Duodenal mucosa (tissue), 2 donors: ENCODE results near the gene HBZ.
A peak's percentile ranks its signal among the peaks of the same experiment; 100 is the strongest.
"Not testable (repeated sequence)": the region's sequence is repeated elsewhere in the genome, so short reads cannot be mapped to it uniquely, and the experiment has no call there.

ENCODE experiments used
- H3K27ac ChIP-seq: one replicate; pipeline ENCODE4 v1.7.0; 2013; ENCODE audit warnings: low read depth, low read length
- H3K27me3 ChIP-seq, 2 donors: one replicate each; pipeline ENCODE4 v1.7.0; 2013; ENCODE audit warnings: low read length in 2 of 2, control low read depth in 1 of 2; ENCODE audit not compliant: insufficient read depth in 2 of 2, control insufficient read depth in 1 of 2
- H3K36me3 ChIP-seq, 2 donors: one replicate each; pipeline ENCODE4 v1.7.0; 2013; ENCODE audit warnings: low read length in 2 of 2, control low read depth in 1 of 2; ENCODE audit not compliant: insufficient read depth in 2 of 2, control insufficient read depth in 1 of 2
- H3K4me1 ChIP-seq, 2 donors: one replicate each; pipeline ENCODE4 v1.7.0; 2013; ENCODE audit warnings: low read length in 2 of 2, control low read depth in 1 of 2; ENCODE audit not compliant: insufficient read depth in 2 of 2, control insufficient read depth in 1 of 2
- H3K4me3 ChIP-seq, 2 donors: one replicate each; pipeline ENCODE4 v1.7.0; 2013; ENCODE audit warnings: low read length in 2 of 2, low read depth in 1 of 2
- H3K9ac ChIP-seq, 2 donors: one replicate each; pipeline ENCODE4 v1.7.0; 2013; ENCODE audit warnings: low read length in 2 of 2, low read depth in 1 of 2
- H3K9me3 ChIP-seq, 2 donors: one replicate each; pipeline ENCODE4 v1.7.0; 2013; ENCODE audit warnings: low read length in 2 of 2, control low read depth in 1 of 2; ENCODE audit not compliant: control insufficient read depth in 1 of 2

HBZ gene

GRCh38 chr16:133716-134115 is 18.7 kb upstream of the HBZ start:
- no peaks in the 10 kb centered on the region for H3K27me3 ChIP-seq
- H3K4me1 ChIP-seq: no peaks in the 10 kb centered on the region
- no peaks in the 10 kb centered on the region for H3K9me3 ChIP-seq
- peaks cover 0 to 3% of the 10 kb centered on the region in 2 donors for H3K36me3 ChIP-seq
- no peak overlapping the region for H3K27ac ChIP-seq
- H3K9ac ChIP-seq: no peak overlapping the region
- no peak overlapping the region for H3K4me3 ChIP-seq

- peak overlapping the region; percentile 57 to 71 for H3K9ac ChIP-seq
- H3K27me3 ChIP-seq: no peaks in the 10 kb centered on the region
- H3K4me1 ChIP-seq: no peaks in the 10 kb centered on the region
- H3K27ac ChIP-seq: no peak overlapping the region
- peak overlapping the region; percentile 62 to 73 for H3K4me3 ChIP-seq
- H3K9me3 ChIP-seq: no peaks in the 10 kb centered on the region
- no peaks in the 10 kb centered on the region for H3K36me3 ChIP-seq
Observed at GRCh38 chr16:138049-138417, 14.4 kb upstream of the HBZ start.

- no peak overlapping the region for H3K9ac ChIP-seq
- H3K27ac ChIP-seq: no peak overlapping the region
- no peaks in the 10 kb centered on the region for H3K27me3 ChIP-seq
- H3K4me1 ChIP-seq: no peaks in the 10 kb centered on the region
- no peaks in the 10 kb centered on the region for H3K36me3 ChIP-seq
- no peak overlapping the region for H3K4me3 ChIP-seq
- no peaks in the 10 kb centered on the region for H3K9me3 ChIP-seq
Observed at GRCh38 chr16:140175-140857, 12.1 kb upstream of the HBZ start.

GRCh38 chr16:142405-142967 is 10.0 kb upstream of the HBZ start:
- H3K36me3 ChIP-seq: no peaks in the 10 kb centered on the region
- H3K4me1 ChIP-seq: no peaks in the 10 kb centered on the region
- no peak overlapping the region for H3K27ac ChIP-seq
- H3K27me3 ChIP-seq: no peaks in the 10 kb centered on the region
- H3K4me3 ChIP-seq: no peak overlapping the region
- H3K9me3 ChIP-seq: no peaks in the 10 kb centered on the region
- no peak overlapping the region for H3K9ac ChIP-seq

DNA sequence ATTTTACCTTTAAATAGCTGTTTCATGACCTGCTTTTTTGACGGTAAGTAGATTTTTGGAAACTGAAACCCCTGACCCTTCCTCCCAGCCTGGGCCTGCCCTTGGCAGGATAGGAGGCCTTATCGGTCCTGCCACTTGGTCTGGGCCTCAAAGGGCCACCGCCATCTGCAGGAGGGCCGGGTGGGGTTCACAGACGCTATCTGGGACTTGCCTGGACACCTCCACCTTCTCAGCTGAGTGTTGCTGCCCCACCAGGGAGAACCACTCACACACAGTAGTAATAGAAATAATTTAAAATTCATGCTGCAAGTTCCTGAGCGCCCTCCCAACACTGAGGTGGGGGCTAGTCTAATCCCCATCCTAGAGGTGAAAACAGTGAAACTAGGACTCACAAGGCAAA is 9.4 kb upstream of the HBZ start:
- Histone ChIP-seq H3K4me1 (no peaks in the 10 kb centered on the region), H3K27me3 (no peaks in the 10 kb centered on the region), H3K9me3 (no peaks in the 10 kb centered on the region), H3K36me3 (no peaks in the 10 kb centered on the region), H3K27ac (no peak overlapping the region), H3K9ac (no peak overlapping the region), H3K4me3 (no peak overlapping the region)

- no peak overlapping the region for H3K9ac ChIP-seq
- H3K4me1 ChIP-seq: no peaks in the 10 kb centered on the region
- no peaks in the 10 kb centered on the region for H3K9me3 ChIP-seq
- H3K36me3 ChIP-seq: no peaks in the 10 kb centered on the region
- no peak overlapping the region for H3K27ac ChIP-seq
- H3K27me3 ChIP-seq: peaks cover 0 to under 1% of the 10 kb centered on the region in 2 donors
- no peak overlapping the region for H3K4me3 ChIP-seq
Observed at GRCh38 chr16:143456-143855, 9.0 kb upstream of the HBZ start.

DNA sequence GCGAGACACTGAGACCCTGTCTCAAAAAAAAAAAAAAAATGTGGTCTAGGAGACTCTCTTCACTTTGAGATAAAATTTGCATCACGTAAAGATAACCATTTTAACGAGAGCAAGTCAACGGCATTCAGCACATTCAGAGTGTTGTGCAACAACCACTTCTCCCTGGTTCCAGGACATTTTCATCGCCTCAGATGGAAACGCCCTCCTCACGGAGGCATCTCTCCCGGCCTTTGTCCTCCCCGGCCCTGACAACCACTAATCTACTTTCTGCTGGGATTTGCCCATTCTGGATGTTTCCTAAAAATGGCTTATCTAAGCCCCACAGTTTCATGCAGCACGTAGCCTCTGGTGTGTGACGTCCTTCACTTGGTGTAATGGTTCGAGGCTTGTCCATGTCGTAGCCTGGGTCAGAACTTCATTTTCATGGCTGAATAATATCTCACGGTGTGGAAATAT is 7.6 kb upstream of the HBZ start:
- Histone ChIP-seq H3K9me3 (no peaks in the 10 kb centered on the region), H3K4me3 (no peak overlapping the region), H3K4me1 (no peaks in the 10 kb centered on the region), H3K36me3 (no peaks in the 10 kb centered on the region), H3K27ac (no peak overlapping the region), H3K9ac (no peak overlapping the region), H3K27me3 (peaks cover 0 to 9% of the 10 kb centered on the region in 2 donors)

- peaks cover 0 to 9% of the 10 kb centered on the region in 2 donors for H3K27me3 ChIP-seq
Observed at GRCh38 chr16:146646-147045, 5.8 kb upstream of the HBZ start.

DNA sequence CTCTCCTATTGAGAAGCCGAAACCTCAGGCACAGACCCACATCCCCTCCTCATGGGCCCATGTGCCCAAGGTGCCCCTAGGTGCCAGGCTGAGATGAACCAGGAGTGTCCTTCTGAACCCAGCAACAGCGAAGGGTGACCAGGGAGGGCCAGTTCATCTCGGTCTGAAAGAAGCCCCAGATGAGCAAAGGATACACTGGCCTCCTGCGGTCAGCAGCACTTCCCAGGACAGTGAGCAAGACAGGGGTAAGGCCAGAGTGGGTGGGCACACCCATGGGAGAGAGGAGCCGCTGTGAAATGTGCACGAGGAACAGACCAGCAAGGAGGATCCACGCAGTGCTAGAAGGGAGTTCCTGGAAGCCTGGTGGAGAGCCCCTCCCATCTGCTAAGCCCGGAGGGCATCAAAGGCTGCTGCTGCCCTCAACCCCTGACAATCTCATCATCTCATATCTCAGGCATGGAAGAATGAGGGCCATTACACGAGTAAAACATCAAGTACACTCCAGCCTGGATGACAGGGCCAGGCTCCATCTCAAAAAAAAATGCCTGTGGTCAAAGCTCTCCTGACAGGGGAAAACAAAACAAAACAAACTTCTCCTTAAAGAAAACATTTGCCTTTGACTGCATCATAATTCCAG is 3.3 kb upstream of the HBZ start:
- no peaks in the 10 kb centered on the region for H3K4me1 ChIP-seq
- H3K4me3 ChIP-seq: no peak overlapping the region
- no peaks in the 10 kb centered on the region for H3K9me3 ChIP-seq
- H3K27ac ChIP-seq: no peak overlapping the region
- H3K27me3 ChIP-seq: peaks cover 0 to 9% of the 10 kb centered on the region in 2 donors
- no peaks in the 10 kb centered on the region for H3K36me3 ChIP-seq
- H3K9ac ChIP-seq: no peak overlapping the region

More at GRCh38 chr16:146646-147045, 5.8 kb upstream of the HBZ start:
- Histone ChIP-seq H3K4me1 (no peaks in the 10 kb centered on the region), H3K9me3 (no peaks in the 10 kb centered on the region), H3K4me3 (no peak overlapping the region), H3K9ac (no peak overlapping the region), H3K27ac (no peak overlapping the region), H3K36me3 (no peaks in the 10 kb centered on the region)

GRCh38 chr16:153129-153521 is 681 bp downstream of the HBZ start:
- not testable (repeated sequence) for H3K4me3 ChIP-seq, H3K36me3 ChIP-seq, H3K27ac ChIP-seq, H3K4me1 ChIP-seq, H3K9ac ChIP-seq, H3K9me3 ChIP-seq
- H3K27me3 ChIP-seq: peaks cover 9 to 17% of the 10 kb centered on the region in 2 donors
